ENCODE data around the gene STX2. TPM values are rescaled to one million over a fixed set of nuclear protein-coding genes. Genes with fewer than 3 reads are reported as not detected.

The STX2 gene
- total RNA-seq, 2 donors from 2014 or later: 24.5 to 26.3 TPM

GRCh38 chr12:130838284-130838950 lies 633 bp downstream of the STX2 start:
- H3K9me3 ChIP-seq: no peaks in the 10 kb centered on the region
- DNase-seq (ENCODE audit: low spot score): no peak

GRCh38 chr12:130835436-130835835 lies 3.6 kb downstream of the STX2 start:
- TF ChIP-seq, protein P1, sequence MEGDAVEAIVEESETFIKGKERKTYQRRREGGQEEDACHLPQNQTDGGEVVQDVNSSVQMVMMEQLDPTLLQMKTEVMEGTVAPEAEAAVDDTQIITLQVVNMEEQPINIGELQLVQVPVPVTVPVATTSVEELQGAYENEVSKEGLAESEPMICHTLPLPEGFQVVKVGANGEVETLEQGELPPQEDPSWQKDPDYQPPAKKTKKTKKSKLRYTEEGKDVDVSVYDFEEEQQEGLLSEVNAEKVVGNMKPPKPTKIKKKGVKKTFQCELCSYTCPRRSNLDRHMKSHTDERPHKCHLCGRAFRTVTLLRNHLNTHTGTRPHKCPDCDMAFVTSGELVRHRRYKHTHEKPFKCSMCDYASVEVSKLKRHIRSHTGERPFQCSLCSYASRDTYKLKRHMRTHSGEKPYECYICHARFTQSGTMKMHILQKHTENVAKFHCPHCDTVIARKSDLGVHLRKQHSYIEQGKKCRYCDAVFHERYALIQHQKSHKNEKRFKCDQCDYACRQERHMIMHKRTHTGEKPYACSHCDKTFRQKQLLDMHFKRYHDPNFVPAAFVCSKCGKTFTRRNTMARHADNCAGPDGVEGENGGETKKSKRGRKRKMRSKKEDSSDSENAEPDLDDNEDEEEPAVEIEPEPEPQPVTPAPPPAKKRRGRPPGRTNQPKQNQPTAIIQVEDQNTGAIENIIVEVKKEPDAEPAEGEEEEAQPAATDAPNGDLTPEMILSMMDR (IDR thresholded peaks at IDR 0.05): no peak
- peaks cover 0 to 38% of the 10 kb centered on the region in 2 donors for H3K4me1 ChIP-seq
- H3K27ac ChIP-seq: peak overlapping the region; percentile 59 to 65
- no peak for DNase-seq (ENCODE audit: low spot score)
- no peaks in the 10 kb centered on the region for H3K9me3 ChIP-seq
- H3K36me3 ChIP-seq: no peaks in the 10 kb centered on the region
- no peak overlapping the region for H3K4me3 ChIP-seq
- no peaks in the 10 kb centered on the region for H3K27me3 ChIP-seq

More at GRCh38 chr12:130838284-130838950, 633 bp downstream of the STX2 start:
- Histone ChIP-seq H3K27ac (peak overlapping the region; percentile 83 to 92), H3K4me3 (peak overlapping the region; percentile 97 to 100), H3K36me3 (no peaks in the 10 kb centered on the region), H3K4me1 (peaks cover 0 to 28% of the 10 kb centered on the region in 2 donors), H3K27me3 (no peaks in the 10 kb centered on the region)
- TF ChIP-seq, protein P1 (IDR thresholded peaks at IDR 0.05): no peak

GRCh38 chr12:130835011-130835410 lies 4.0 kb downstream of the STX2 start:
- DNase-seq (ENCODE audit: low spot score): no peak
- peaks cover 0 to 38% of the 10 kb centered on the region in 2 donors for H3K4me1 ChIP-seq
- peak overlapping the region; percentile 59 to 65 for H3K27ac ChIP-seq
- no peaks in the 10 kb centered on the region for H3K36me3 ChIP-seq
- H3K4me3 ChIP-seq: no peak overlapping the region
- no peaks in the 10 kb centered on the region for H3K9me3 ChIP-seq
- H3K27me3 ChIP-seq: no peaks in the 10 kb centered on the region
- TF ChIP-seq, protein P1 (IDR thresholded peaks at IDR 0.05): no peak

GRCh38 chr12:130832561-130833209 lies 6.4 kb downstream of the STX2 start:
- Histone ChIP-seq H3K9me3 (no peaks in the 10 kb centered on the region), H3K4me3 (no peak overlapping the region), H3K27ac (peak overlapping the region in 1 of 2 donors; percentile 56), H3K27me3 (no peaks in the 10 kb centered on the region), H3K36me3 (no peaks in the 10 kb centered on the region), H3K4me1 (peaks cover 0 to 24% of the 10 kb centered on the region in 2 donors)
- TF ChIP-seq, protein P1 (IDR thresholded peaks at IDR 0.05): no peak
- DNase-seq (ENCODE audit: low spot score): no peak

- Histone ChIP-seq H3K9me3 (no peaks in the 10 kb centered on the region), H3K4me3 (no peak overlapping the region), H3K4me1 (peaks cover 0 to 24% of the 10 kb centered on the region in 2 donors), H3K36me3 (no peaks in the 10 kb centered on the region), H3K27ac (no peak overlapping the region), H3K27me3 (no peaks in the 10 kb centered on the region)
- DNase-seq (ENCODE audit: low spot score): no peak
- TF ChIP-seq, protein P1 (IDR thresholded peaks at IDR 0.05): no peak
These were observed 7.1 kb downstream of the STX2 start for GRCh38 chr12:130831876-130832405.
